HG03060 (cell line): Measurements from ENCODE around the gene TRMO.
"Not testable (repeated sequence)": the region's sequence is repeated elsewhere in the genome, so short reads cannot be mapped to it uniquely, and the experiment has no call there.

Source experiments
- ATAC-seq: cut with Tn5 transposase; IDR thresholded peaks from one replicate; pipeline ENCODE4 v1.9.1; 2021; ENCODE audit warnings: low read depth, moderate number of reproducible peaks; ENCODE audit not compliant: unreplicated experiment

The TRMO gene, protein sequence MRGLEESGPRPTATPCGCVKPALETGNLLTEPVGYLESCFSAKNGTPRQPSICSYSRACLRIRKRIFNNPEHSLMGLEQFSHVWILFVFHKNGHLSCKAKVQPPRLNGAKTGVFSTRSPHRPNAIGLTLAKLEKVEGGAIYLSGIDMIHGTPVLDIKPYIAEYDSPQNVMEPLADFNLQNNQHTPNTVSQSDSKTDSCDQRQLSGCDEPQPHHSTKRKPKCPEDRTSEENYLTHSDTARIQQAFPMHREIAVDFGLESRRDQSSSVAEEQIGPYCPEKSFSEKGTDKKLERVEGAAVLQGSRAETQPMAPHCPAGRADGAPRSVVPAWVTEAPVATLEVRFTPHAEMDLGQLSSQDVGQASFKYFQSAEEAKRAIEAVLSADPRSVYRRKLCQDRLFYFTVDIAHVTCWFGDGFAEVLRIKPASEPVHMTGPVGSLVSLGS

DNA sequence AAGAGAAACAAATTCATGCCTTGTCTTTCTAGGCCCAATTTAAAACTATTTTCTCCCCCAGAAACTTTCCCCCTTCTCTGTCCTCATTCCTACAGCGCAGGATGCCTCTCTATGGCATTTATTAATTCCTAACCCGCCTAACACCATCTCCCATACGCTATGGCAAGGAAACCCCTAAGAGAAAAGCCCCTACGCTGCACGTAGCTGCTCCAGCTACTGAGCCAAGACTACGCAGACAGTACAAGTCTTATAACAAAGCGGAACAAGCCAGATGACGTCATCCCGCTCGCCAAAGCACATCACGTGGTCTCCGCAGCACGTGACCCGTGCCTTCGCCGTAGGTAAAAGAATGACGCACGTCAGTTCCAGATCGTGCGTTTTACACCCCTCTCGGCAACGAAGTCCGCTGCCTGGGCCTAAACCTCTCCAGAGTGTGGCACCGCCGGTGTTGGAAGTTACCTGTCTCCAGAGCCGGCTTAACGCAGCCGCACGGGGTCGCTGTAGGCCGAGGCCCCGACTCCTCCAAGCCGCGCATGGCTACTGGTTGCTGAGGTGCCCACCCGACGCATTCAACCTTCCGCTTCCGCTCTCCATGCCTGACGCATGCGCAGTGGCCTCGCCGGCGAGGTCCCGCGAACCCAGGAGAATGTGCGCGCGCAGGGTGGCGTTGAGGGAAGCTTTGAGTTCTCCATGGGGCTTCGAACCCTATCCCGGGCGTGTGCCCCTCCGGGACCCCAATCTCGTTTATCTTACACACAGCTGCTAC lies at the start of gene TRMO:
Gene TRMO (minus strand): TSS at position 542 of the 766 bp plus-strand sequence. CDS start 7 bp downstream, at position 535.
- ATAC-seq: peak; percentile 76

DNA sequence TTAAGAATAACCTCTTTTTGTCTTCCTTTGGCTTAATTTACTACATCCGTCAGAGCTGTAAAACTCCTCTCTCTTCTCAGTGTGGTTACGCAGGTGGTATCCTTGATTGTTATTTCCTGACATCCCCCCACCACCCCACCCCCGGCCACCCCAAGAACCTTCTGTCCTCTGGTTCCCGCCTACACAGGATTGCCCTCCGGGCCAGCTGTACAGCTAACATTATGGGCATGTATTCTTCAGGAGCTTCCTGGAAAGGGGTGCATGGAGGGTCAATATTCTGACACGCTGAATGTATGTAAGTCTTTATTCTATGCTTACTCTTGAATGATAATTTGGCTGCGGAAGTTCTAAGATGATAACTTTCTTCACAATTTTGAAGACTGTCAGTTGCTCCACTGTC lies 47.9 kb upstream of the TRMO start:
- ATAC-seq: no peak

DNA sequence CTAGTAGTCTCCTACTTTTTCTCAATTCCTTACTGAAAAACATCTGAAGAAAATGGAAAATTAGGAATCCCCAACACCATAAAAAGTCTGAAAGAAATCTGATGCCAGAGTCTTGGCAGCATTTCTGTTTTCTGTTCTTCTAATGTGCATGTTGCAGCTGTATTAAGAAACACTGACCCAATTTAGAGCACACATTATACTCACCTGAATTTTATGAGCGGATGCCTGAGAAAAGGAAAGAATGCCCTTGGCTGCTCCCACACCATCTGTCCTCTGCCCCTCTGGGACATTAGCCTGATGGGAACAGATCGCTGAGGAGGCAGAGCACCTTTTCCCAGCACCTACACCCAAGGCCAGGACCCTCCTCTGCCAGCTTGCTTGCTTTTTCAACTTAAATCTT lies 46.7 kb upstream of the TRMO start:
- ATAC-seq: no peak

DNA sequence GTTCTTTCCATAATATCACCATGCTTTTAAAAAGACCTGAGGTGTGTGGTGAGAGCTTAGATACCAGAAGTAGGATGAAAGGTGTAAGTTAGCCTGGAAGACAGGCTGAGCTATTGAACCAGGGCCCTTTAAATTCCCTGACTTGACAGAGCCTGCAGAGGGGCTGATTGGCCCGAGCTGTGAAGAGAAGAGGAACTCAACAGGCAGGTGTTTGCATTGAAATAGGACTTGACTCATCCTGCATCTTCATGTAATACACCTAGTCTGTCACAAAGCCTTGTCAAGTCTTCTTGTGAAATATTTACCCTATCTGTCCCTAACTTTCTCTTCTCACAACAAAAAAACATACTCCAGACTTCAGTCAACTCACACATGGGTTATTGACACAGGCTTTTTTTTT lies 44.2 kb upstream of the TRMO start:
- no peak for ATAC-seq

DNA sequence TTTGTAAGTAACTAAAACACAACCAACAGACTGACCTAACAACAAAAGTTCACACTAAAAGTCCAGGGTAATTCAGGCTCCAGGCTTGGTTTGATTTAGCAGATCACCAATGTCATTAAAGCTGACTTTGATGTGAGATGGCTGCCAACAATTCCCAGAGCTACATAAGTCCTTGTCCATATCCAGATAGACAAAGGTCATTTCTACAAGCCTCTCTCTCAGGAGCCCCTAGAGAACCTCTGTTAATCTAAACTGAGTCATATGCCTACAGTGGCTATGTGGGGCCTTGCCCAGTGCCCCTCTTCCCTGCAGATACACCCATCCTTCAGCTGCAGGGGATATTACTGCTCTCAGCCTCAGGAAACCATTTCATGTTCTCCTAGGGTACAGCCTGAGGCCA lies 42.6 kb upstream of the TRMO start:
- no peak for ATAC-seq

DNA sequence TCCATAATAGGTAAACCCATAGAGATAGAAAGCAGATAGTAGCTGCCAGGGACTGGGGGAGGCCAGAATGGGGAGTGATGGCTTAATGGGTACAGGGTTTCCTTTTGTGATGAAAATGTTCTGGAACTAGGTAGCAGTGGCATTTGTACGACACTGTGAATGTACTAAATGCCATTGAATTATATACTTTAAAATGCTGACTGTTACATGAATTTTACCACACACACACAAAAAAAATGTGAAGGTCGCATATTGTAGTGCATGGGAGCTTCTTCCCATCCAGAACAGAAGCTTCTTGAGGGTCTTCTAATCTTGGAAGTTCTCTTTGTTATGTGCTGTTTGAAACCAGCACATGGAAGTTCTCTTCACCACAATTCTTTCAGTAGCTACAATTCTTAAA lies 40.9 kb upstream of the TRMO start:
- ATAC-seq: no peak

DNA sequence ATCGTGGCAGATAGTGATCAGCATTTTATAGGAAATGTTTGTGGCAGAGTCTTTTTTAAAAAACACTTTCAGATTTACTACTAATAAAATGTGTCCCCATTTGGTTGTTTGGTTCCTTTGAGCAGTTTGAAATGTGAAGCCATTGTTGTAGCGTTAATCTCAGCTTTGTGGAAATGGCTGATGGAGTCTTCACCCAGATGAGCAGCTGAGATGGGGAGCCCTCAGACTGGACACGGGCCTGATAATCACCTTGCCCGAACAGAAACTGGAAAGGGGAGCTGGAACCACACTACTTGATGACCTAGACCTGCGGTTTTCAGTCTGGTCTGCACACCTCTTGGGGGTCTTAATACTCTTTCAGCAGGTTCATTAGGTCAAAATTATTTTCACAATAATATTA lies 40.3 kb upstream of the TRMO start:
- no peak for ATAC-seq

DNA sequence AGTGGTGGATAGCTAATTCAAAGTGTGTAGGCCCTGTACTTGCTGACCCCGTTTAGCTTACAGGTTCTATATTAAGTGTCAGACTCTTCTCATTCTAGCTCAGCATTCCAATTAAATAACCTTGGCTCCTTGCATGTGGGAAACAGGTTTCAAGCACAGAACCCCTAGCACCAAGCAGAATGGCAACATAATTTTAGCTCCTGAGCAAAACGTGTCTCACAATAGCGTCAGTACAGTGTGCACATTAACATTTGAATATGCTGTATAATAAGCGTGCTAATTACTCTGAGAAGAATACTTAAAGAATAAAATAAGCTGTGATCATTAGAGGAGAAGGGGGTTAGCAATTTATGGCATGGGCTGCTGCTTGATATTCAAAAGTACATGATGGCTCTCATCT lies 39.8 kb upstream of the TRMO start:
- no peak for ATAC-seq

DNA sequence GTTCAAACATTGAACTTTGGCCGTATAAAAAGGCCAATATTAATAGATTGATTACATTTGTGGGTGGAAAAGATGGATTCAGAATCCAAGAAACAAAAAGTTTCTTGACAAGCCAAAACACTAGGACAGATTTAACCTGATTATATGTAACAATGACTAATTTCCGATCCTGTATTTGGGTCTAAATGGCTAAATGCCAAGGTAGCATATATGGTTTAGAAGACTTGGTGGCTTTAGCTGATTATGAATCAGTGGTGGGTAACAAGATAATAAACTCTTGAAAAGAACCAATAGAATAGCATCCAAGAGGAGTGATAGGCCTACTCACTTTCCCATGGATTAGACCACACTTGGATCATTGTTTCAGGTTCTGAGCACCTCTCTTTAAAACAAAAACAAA lies 39.1 kb upstream of the TRMO start:
- no peak for ATAC-seq

DNA sequence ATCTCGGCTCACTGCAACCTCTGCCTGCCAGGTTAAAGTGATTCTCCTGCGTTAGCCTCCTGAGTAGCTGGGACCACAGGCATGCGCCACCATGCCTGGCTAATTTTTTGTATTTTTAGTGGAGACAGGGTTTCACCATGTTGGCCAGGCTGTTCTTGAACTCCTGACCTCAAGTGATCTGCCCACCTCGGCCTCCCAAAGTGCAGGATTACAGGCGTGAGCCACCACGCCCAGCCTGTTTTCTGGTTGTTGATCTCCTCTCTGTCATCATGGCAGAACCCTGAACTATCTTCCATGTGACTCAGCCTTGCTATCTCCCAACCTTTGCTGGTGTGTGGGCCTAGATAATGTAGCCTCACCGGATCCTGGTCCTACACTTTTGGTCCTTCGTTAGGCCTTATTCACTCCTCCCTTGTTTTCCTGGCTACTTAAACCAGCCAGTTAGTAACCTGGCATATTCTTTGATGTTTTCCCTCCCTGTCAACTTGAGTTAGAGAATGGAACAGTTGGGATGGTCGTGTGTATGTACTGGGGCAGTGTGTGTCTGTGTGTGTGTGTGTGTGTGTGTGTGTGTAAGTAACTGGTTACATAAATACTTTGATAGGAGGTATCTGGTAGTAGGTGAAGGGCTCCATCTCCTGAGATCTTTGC lies 38.5 kb upstream of the TRMO start:
- not testable (repeated sequence) for ATAC-seq

DNA sequence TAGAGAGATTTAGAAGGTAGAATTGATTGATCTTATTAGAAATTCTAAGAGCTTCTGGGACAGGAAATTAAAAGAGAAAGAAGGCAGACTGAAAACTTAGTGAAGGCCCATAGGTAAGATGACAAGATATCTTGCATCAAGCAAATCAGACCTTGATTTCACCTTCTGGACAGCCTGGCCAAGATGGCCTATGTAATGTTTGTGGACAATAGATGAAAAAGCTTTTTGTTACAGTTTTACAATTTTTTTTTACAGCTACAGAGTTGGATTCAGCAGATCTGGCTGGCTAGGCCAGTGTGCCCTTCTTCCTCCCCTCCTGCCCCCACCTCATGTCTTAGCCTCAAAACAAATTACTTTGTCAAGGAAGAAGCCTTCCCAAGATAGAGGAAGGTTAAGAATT lies 37.3 kb upstream of the TRMO start:
- no peak for ATAC-seq

DNA sequence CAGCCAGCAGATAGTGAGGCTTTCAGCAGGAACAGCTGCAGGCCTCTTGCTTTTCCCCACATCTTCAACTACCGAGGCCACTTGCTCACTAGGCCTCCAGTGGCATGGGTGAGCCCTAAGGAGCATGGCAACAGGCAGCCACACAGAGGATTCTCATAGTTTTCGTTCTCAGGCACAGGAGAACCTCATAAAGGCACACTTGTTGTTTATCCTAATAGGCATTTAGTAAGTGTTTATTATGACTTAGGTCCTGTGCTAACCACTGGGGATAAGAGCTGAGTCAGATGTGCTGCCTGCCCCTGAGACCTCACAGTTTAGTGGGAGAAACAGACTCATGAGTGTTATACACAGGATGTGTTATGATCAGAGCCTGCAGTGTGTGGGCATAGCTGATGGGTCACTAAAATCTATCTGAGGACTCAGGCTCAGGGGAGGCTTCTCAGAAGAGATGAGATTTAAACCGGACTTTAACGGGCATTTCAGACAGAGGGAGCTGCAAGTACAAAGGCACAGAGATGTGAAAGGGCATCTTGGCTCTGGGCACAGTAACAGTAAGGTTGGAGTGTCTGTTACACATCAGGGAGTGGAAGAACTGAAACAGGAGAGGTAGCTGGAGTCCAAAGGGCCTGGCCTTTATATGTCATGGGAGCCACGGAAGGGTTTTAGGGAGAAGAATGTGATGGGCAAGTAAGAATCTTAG lies 36.7 kb upstream of the TRMO start:
- ATAC-seq: no peak

DNA sequence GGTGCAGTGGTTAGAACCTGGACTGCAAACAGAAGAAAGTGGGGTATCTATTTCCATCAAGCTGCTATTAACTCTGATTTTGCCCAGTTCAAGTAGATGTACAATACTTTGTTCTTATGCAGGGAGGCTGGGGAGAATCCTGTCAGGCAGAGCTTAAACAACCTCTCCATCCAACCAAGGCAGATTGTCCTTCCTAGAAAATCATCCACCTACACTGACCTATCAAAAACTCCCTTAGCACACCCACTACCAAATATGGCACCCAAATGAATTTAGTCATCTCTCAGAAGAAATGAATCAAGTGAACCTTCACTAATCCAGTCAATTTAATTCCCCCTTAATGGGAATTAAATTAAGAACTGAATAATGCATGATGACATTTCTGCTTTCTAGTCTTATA lies 34.0 kb upstream of the TRMO start:
- ATAC-seq: no peak

DNA sequence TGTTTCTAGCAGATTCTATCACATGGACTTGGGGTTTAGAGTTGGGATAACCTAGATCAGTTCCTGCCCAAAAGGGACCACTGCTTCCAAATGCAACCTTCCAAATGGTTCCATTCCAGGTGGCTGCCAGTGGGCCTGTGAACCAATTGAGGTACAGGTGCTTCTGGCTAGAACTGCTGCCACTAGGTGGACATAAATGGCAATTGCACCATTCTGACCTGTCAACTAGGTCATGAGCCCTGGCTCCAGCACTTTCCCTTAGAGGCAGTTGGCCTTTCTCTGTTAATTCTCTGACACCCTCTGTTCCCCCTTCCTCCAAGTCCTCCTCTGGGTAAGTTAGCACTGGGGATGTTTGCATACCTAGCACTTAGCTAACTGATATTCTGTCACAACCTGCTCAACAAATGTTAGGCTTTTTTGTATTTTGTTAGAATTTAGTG lies 32.3 kb upstream of the TRMO start:
- no peak for ATAC-seq

DNA sequence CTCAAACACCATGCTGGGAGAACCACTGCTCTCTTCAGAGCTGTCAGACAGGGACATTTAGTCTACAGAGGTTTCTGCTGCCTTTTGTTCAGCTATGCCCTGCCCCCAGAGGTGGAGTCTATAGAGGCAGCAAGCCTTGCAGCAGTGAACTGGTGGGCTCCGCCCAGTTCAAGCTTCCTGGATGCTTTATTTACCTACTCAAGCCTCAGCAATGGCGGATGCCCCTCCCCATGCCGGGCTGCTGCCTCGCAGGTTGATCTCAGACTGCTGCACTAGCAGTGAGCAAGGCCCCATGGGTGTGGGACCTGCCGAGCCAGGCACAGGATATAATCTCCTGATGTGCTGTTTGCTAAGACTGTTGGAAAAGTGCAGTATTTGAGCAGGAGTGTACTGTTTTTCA lies 28.6 kb upstream of the TRMO start:
- ATAC-seq: not testable (repeated sequence)

DNA sequence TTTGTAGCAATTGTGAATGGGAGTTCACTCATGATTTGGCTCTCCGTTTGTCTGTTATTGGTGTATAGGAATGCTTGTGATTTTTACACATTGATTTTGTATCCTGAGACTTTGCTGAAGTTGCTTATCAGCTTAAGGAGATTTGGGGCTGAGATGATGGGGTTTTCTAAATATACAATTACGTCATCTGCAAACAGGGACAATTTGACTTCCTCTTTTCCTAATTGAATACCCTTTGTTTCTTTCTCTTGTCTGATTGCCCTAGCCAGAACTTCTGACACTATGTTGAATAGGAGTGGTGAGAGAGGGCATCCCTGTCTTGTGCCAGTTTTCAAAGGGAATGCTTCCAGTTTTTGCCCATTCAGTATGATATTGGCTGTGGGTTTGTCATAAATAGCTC lies 24.8 kb upstream of the TRMO start:
- not testable (repeated sequence) for ATAC-seq

DNA sequence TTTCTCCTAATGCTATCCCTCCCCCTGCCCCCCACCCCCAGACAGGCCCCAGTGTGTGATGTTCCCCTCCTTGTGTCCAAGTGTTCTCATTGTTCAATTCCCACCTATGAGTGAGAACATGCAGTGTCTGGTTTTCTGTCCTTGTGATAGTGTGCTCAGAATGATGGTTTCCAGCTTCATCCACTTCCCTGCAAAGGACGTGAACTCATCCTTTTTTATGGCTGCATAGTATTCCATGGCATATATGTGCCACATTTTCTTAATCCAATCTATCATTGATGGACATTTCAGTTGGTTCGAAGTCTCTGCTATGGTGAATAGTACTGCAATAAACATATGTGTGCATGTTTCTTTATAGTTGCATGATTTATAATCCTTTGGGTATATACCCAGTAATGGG lies 23.2 kb upstream of the TRMO start:
- ATAC-seq: not testable (repeated sequence)

DNA sequence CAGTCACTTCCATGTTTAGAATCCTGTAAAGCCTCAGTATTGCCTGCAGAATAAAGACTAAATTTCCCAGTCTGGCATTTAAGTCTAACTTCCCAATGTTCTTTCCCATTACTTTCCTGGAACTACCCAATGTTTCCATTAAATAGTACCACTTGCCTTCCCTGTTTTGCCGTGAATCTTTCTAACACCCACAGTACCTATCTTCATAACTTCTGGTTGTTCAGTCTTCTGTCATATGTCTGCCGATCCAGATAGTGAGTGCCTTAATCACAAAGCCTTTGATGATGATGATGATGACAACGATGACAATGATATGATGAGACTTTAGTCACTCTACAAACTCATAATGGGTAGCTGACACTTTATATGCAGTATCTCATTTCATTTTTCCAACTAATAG lies 22.3 kb upstream of the TRMO start:
- no peak for ATAC-seq

DNA sequence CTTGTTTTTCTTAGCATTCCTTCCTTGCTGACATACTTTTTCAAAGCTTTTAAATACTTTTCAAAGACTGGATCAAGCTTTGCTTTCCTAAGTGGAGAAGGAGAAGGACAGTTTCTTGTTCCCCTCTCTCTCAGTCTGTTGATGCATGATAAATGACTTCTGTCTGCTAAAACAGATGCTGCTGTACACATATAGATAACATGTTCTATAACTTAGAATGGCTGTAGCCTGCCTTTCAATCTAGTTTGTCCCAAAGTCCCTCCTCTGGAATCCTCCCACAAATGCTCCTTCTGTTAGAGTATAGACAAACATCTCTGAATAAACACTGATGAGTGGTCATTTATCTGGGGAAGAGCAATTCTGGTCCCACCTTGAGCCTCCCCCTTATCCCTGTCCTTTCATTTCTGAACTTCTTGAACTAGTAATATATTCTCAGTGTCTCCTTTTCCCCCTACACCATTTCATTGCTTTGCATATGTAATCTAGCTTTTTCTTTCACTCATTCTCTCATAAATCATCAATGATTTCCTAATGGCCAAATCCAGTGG lies 21.1 kb upstream of the TRMO start:
- ATAC-seq: no peak

DNA sequence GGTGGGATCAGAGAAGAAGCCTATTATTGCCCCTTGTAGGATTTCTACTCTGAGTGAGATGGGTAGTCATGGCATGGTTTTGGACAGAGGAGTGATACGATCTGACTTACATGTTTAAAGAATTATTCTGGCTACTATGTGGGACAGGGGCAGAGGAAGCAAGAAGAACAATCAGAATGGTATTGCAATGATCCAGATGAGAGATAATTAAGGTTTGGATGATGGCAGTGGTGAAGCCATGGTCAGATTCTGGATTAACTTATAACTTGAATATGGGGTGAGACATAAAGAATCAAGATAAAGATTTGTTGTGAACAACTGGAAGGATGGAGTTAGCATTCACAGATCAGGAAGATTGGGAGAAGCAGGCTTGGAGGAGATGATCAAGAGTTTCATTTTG lies 19.0 kb upstream of the TRMO start:
- ATAC-seq: no peak
